HL-60 (cell line): Measurements from ENCODE around the gene DNAJC10.

Source experiments
- GABPA ChIP-seq: IDR thresholded peaks from 2 replicates; pipeline ENCODE4 v1.6.1; 2012; ENCODE audit warnings: low read depth
- POLR2AphosphoS5 ChIP-seq: IDR thresholded peaks from 2 replicates; pipeline ENCODE4 v1.6.1; 2012; ENCODE audit warnings: low read depth
- SPI1 ChIP-seq: IDR thresholded peaks from 2 replicates; pipeline ENCODE4 v1.6.1; 2012; ENCODE audit warnings: low read depth, mild to moderate bottlenecking, borderline replicate concordance
- TF ChIP-seq, protein P1 (sequence below): IDR thresholded peaks from one replicate; pipeline ENCODE4 v1.5.1; 2011; ENCODE audit warnings: low read length, control low read depth, inconsistent platforms; ENCODE audit not compliant: insufficient read depth
- TF ChIP-seq, protein P2 (sequence below): IDR thresholded peaks from 2 replicates; pipeline ENCODE4 v1.6.1; 2012; ENCODE audit warnings: low read depth; ENCODE audit not compliant: insufficient replicate concordance

GRCh38 chr2:182706751-182707150 is 9.3 kb upstream of the DNAJC10 start:
- TF ChIP-seq SPI1 (no peak), GABPA (no peak), POLR2AphosphoS5 (no peak)
- TF ChIP-seq, protein P1, sequence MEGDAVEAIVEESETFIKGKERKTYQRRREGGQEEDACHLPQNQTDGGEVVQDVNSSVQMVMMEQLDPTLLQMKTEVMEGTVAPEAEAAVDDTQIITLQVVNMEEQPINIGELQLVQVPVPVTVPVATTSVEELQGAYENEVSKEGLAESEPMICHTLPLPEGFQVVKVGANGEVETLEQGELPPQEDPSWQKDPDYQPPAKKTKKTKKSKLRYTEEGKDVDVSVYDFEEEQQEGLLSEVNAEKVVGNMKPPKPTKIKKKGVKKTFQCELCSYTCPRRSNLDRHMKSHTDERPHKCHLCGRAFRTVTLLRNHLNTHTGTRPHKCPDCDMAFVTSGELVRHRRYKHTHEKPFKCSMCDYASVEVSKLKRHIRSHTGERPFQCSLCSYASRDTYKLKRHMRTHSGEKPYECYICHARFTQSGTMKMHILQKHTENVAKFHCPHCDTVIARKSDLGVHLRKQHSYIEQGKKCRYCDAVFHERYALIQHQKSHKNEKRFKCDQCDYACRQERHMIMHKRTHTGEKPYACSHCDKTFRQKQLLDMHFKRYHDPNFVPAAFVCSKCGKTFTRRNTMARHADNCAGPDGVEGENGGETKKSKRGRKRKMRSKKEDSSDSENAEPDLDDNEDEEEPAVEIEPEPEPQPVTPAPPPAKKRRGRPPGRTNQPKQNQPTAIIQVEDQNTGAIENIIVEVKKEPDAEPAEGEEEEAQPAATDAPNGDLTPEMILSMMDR = no peak
- TF ChIP-seq, protein P2, sequence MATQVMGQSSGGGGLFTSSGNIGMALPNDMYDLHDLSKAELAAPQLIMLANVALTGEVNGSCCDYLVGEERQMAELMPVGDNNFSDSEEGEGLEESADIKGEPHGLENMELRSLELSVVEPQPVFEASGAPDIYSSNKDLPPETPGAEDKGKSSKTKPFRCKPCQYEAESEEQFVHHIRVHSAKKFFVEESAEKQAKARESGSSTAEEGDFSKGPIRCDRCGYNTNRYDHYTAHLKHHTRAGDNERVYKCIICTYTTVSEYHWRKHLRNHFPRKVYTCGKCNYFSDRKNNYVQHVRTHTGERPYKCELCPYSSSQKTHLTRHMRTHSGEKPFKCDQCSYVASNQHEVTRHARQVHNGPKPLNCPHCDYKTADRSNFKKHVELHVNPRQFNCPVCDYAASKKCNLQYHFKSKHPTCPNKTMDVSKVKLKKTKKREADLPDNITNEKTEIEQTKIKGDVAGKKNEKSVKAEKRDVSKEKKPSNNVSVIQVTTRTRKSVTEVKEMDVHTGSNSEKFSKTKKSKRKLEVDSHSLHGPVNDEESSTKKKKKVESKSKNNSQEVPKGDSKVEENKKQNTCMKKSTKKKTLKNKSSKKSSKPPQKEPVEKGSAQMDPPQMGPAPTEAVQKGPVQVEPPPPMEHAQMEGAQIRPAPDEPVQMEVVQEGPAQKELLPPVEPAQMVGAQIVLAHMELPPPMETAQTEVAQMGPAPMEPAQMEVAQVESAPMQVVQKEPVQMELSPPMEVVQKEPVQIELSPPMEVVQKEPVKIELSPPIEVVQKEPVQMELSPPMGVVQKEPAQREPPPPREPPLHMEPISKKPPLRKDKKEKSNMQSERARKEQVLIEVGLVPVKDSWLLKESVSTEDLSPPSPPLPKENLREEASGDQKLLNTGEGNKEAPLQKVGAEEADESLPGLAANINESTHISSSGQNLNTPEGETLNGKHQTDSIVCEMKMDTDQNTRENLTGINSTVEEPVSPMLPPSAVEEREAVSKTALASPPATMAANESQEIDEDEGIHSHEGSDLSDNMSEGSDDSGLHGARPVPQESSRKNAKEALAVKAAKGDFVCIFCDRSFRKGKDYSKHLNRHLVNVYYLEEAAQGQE = no peak
